Measurements from ENCODE around the gene ZNF471. TPM values are rescaled to one million over a fixed set of nuclear protein-coding genes. Genes with fewer than 3 reads are reported as not detected.

ZNF471 gene
- 10.6 TPM for total RNA-seq

- DNase-seq (ENCODE audit: low spot score): peak; percentile 98
Observed at GRCh38 chr19:56507446-56508289, at the start of gene ZNF471. TSS of gene ZNF471 (plus strand) at chr19:56507855. CDS start at chr19:56511572, 3,717 bp downstream.

- DNase-seq (ENCODE audit: low spot score): no peak
Observed at GRCh38 chr19:56474308-56474707, 33.3 kb upstream of the ZNF471 start.

- no peak for DNase-seq (ENCODE audit: low spot score)
Observed at GRCh38 chr19:56476093-56476492, 31.6 kb upstream of the ZNF471 start.

- DNase-seq (ENCODE audit: low spot score): peak; percentile 43
Observed at GRCh38 chr19:56476651-56477428, 30.8 kb upstream of the ZNF471 start, which contains the start of gene ZNF667. TSS of gene ZNF667 (minus strand) at chr19:56477345. CDS start at chr19:56462370, 14,975 bp downstream.

GRCh38 chr19:56477429-56478338 is 30.0 kb upstream of the ZNF471 start:
- DNase-seq (ENCODE audit: low spot score): peak; percentile 92

- DNase-seq (ENCODE audit: low spot score): no peak
Observed at GRCh38 chr19:56491399-56491798, 16.3 kb upstream of the ZNF471 start.

- no peak for DNase-seq (ENCODE audit: low spot score)
Observed at GRCh38 chr19:56504581-56504980, 3.1 kb upstream of the ZNF471 start.

GRCh38 chr19:56508290-56508778 is 679 bp downstream of the ZNF471 start:
- peak; percentile 42 for DNase-seq (ENCODE audit: low spot score)

GRCh38 chr19:56525214-56525860 is 17.7 kb downstream of the ZNF471 start:
- no peak for DNase-seq (ENCODE audit: low spot score)

- no peak for DNase-seq (ENCODE audit: low spot score)
Observed at GRCh38 chr19:56537442-56537841, 29.8 kb downstream of the ZNF471 start.

- peak; percentile 93 for DNase-seq (ENCODE audit: low spot score)
Observed at GRCh38 chr19:56538254-56538760, 30.7 kb downstream of the ZNF471 start.

- DNase-seq (ENCODE audit: low spot score): peak; percentile 83
Observed at GRCh38 chr19:56538761-56539263, 31.2 kb downstream of the ZNF471 start, which contains the start of gene ZFP28. TSS of gene ZFP28 (plus strand) at chr19:56538948. CDS start at chr19:56539019, 71 bp downstream.

- no peak for DNase-seq (ENCODE audit: low spot score)
Observed at GRCh38 chr19:56543776-56544175, 36.1 kb downstream of the ZNF471 start.

- DNase-seq (ENCODE audit: low spot score): no peak
Observed at GRCh38 chr19:56547535-56547934, 39.9 kb downstream of the ZNF471 start.

GRCh38 chr19:56554272-56554869 is 46.7 kb downstream of the ZNF471 start:
- DNase-seq (ENCODE audit: low spot score): no peak

- DNase-seq (ENCODE audit: low spot score): no peak
Observed at GRCh38 chr19:56562766-56563165, 55.1 kb downstream of the ZNF471 start.

- DNase-seq (ENCODE audit: low spot score): peak; percentile 58
Observed at GRCh38 chr19:56566904-56567273, 59.2 kb downstream of the ZNF471 start.

GRCh38 chr19:56567274-56568120 is 59.8 kb downstream of the ZNF471 start, which contains the start of gene ZNF470:
TSS of gene ZNF470 (plus strand) at chr19:56567468. CDS start at chr19:56570312, 2,844 bp downstream.
- peak; percentile 97 for DNase-seq (ENCODE audit: low spot score)

- no peak for DNase-seq (ENCODE audit: low spot score)
Observed at GRCh38 chr19:56572589-56572988, 64.9 kb downstream of the ZNF471 start.

Measured in ureter (tissue), 1 donor.